OCI-LY1 (cell line): Measurements from ENCODE around the gene AFDN.

Experiments used
- H2AFZ ChIP-seq: fragments of 200-600 bp; sonication (generic), shearing (Covaris generic); 2 replicates; pipeline ENCODE4 v1.6.0; 2014; ENCODE audit warnings: antibody characterized with exemption, mild to moderate bottlenecking, low read length
- H3F3A ChIP-seq: fragments of 200-600 bp; sonication (generic), shearing (Covaris generic); 2 replicates; pipeline ENCODE4 v1.6.0; 2014; ENCODE audit warnings: mild to moderate bottlenecking, antibody characterized with exemption, low read length, moderate library complexity; ENCODE audit not compliant: insufficient read depth
- H3K27ac ChIP-seq: fragments of 200-600 bp; sonication (generic); 2 replicates; pipeline ENCODE4 v1.5.1; 2014; ENCODE audit warnings: low read length, mixed run types, mild to moderate bottlenecking, low read depth; ENCODE audit not compliant: poor library complexity, severe bottlenecking
- H3K27me3 ChIP-seq: fragments of 200-600 bp; sonication (generic); 2 replicates; pipeline ENCODE4 v1.6.0; 2014; ENCODE audit warnings: antibody characterized with exemption, mild to moderate bottlenecking, low read length, moderate library complexity; ENCODE audit not compliant: insufficient read depth
- H3K36me3 ChIP-seq: fragments of 200-600 bp; sonication (generic); 2 replicates; pipeline ENCODE4 v1.6.1; 2014; ENCODE audit warnings: mild to moderate bottlenecking, antibody characterized with exemption, low read length, moderate library complexity, mixed read lengths; ENCODE audit not compliant: insufficient read depth
- H3K4me1 ChIP-seq: fragments of 200-600 bp; sonication (generic); 2 replicates; pipeline ENCODE4 v1.5.1; 2014; ENCODE audit warnings: mild to moderate bottlenecking, low read length, moderate library complexity; ENCODE audit not compliant: insufficient read depth, severe bottlenecking
- H3K4me2 ChIP-seq: fragments of 200-600 bp; sonication (generic), shearing (Covaris generic); 2 replicates; pipeline ENCODE4 v1.6.1; 2014; ENCODE audit warnings: low read length
- H3K4me3 ChIP-seq: fragments of 200-600 bp; sonication (generic); 2 replicates; pipeline ENCODE4 v1.5.1; 2014; ENCODE audit warnings: low read length, low read depth, mild to moderate bottlenecking, mixed read lengths; ENCODE audit not compliant: poor library complexity, severe bottlenecking
- H3K79me2 ChIP-seq: fragments of 200-600 bp; shearing (Covaris generic); 2 replicates; pipeline ENCODE4 v1.6.1; 2016; ENCODE audit warnings: mixed run types, low read length, mixed read lengths; ENCODE audit not compliant: insufficient read depth
- H3K9ac ChIP-seq: fragments of 200-600 bp; sonication (generic), shearing (Covaris generic); 2 replicates; pipeline ENCODE4 v1.6.1; 2014; ENCODE audit warnings: mild to moderate bottlenecking, low read length, mixed read lengths
- H3K9me2 ChIP-seq: fragments of 200-600 bp; sonication (generic), shearing (Covaris generic); 2 replicates; pipeline ENCODE4 v1.6.1; 2014; ENCODE audit warnings: low read depth, mild to moderate bottlenecking, low read length, mixed read lengths
- H3K9me3 ChIP-seq: fragments of 200-600 bp; shearing (Covaris generic); 2 replicates; pipeline ENCODE4 v1.6.1; 2014; ENCODE audit warnings: low read length, mixed read lengths
- H4K20me1 ChIP-seq: fragments of 200-600 bp; sonication (generic), shearing (Covaris generic); 2 replicates; pipeline ENCODE4 v1.6.0; 2016; ENCODE audit warnings: mild to moderate bottlenecking, low read length; ENCODE audit not compliant: insufficient read depth
- CTCF ChIP-seq: fragments of 200-600 bp; sonication (generic), shearing (Covaris generic); IDR thresholded peaks from 2 replicates; pipeline ENCODE4 v1.5.1; 2017; ENCODE audit warnings: mild to moderate bottlenecking, antibody characterized with exemption, low read length, moderate library complexity, mixed read lengths
- EZH2 ChIP-seq: fragments of 200-600 bp; sonication (generic), shearing (Covaris generic); IDR thresholded peaks from 2 replicates; pipeline ENCODE4 v1.8.0; 2017; ENCODE audit warnings: borderline replicate concordance, mixed run types, mild to moderate bottlenecking, antibody characterized with exemption, low read length, moderate library complexity, mixed read lengths

AFDN gene

GRCh38 chr6:167944130-167944529 lies 117.4 kb downstream of the AFDN start:
- H3K27me3 ChIP-seq: no peaks in the 10 kb centered on the region
- H3K79me2 ChIP-seq: no peaks in the 10 kb centered on the region
- no peak overlapping the region for H3K27ac ChIP-seq
- H3K9me2 ChIP-seq: no peaks in the 10 kb centered on the region
- H4K20me1 ChIP-seq: no peaks in the 10 kb centered on the region
- H3K4me3 ChIP-seq: no peak overlapping the region
- H3K4me1 ChIP-seq: no peaks in the 10 kb centered on the region
- H2AFZ ChIP-seq: no peak overlapping the region
- H3K9ac ChIP-seq: no peak overlapping the region
- H3K9me3 ChIP-seq: no peaks in the 10 kb centered on the region
- H3K36me3 ChIP-seq: peaks cover 14% of the 10 kb centered on the region; the same call in 1 of the 2 replicates
- TF ChIP-seq CTCF: no peak
- TF ChIP-seq EZH2: no peak
- H3F3A ChIP-seq: no peaks in the 10 kb centered on the region
- no peak overlapping the region for H3K4me2 ChIP-seq

DNA sequence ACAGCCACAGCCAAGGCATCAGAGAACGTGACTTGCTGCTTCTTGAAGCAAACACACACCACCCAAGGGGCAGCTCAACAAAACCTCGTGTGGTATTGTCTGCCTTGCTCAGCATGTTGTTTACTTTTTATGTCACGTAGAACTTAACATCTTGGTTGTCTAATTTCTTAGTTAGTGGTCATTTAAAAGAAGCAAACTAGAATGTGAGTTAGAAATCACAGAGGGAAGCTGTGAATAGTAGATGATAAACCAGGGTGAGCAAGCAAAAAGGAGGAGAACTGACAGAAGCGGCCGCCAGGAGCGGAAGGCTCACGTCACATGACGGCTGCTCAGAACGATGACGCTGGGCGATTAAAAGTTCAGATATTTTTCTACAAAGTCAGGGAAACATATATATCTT lies 119.3 kb downstream of the AFDN start:
- no peak overlapping the region for H2AFZ ChIP-seq
- H3K9ac ChIP-seq: no peak overlapping the region
- H3K27me3 ChIP-seq: no peaks in the 10 kb centered on the region
- no peaks in the 10 kb centered on the region for H3K4me1 ChIP-seq
- H3K4me3 ChIP-seq: no peak overlapping the region
- H3K79me2 ChIP-seq: no peaks in the 10 kb centered on the region
- no peaks in the 10 kb centered on the region for H3K9me3 ChIP-seq
- H4K20me1 ChIP-seq: no peaks in the 10 kb centered on the region
- H3F3A ChIP-seq: no peaks in the 10 kb centered on the region
- H3K4me2 ChIP-seq: no peak overlapping the region
- TF ChIP-seq EZH2 (no peak), CTCF (no peak)
- H3K9me2 ChIP-seq: no peaks in the 10 kb centered on the region
- H3K27ac ChIP-seq: no peak overlapping the region
- H3K36me3 ChIP-seq: peaks cover 14% of the 10 kb centered on the region; the same call in 1 of the 2 replicates

GRCh38 chr6:167946604-167947003 lies 119.9 kb downstream of the AFDN start:
- no peak overlapping the region for H2AFZ ChIP-seq
- H4K20me1 ChIP-seq: no peaks in the 10 kb centered on the region
- no peak overlapping the region for H3K9ac ChIP-seq
- no peak overlapping the region for H3K4me3 ChIP-seq
- TF ChIP-seq EZH2: no peak
- TF ChIP-seq CTCF: no peak
- no peaks in the 10 kb centered on the region for H3K27me3 ChIP-seq
- H3K27ac ChIP-seq: no peak overlapping the region
- no peaks in the 10 kb centered on the region for H3K9me2 ChIP-seq
- H3K4me1 ChIP-seq: no peaks in the 10 kb centered on the region
- H3K79me2 ChIP-seq: no peaks in the 10 kb centered on the region
- no peak overlapping the region for H3K4me2 ChIP-seq
- no peaks in the 10 kb centered on the region for H3F3A ChIP-seq
- H3K36me3 ChIP-seq: peaks cover 14% of the 10 kb centered on the region; the same call in 1 of the 2 replicates
- H3K9me3 ChIP-seq: no peaks in the 10 kb centered on the region
